Aorta (tissue), 5 donors: ENCODE results near the gene PRSS50. TPM values are rescaled to one million over a fixed set of nuclear protein-coding genes. Genes with fewer than 3 reads are reported as not detected.

Source experiments
- ATAC-seq: fragments of 200-7000 bp; cut with Tn5 transposase; one replicate; pipeline ENCODE4 v1.9.1; 2022; ENCODE audit warnings: moderate library complexity; ENCODE audit not compliant: low FRiP score
- DNase-seq, 2 donors: peaks; one replicate each; pipeline ENCODE4 v3.0.0-alpha.2; 2020
- H3K27ac ChIP-seq, 2 donors: one replicate each; pipeline ENCODE4 v1.5.1; 2013; ENCODE audit warnings: low read length in 2 of 2, mild to moderate bottlenecking in 2 of 2, moderate library complexity in 2 of 2, control low read depth in 1 of 2, inconsistent platforms in 1 of 2, low read depth in 1 of 2
- H3K27me3 ChIP-seq, 2 donors: one replicate each; pipeline ENCODE4 v1.6.1; 2013; ENCODE audit warnings: control low read depth in 1 of 2, low read length in 1 of 2, mild to moderate bottlenecking in 1 of 2, moderate library complexity in 1 of 2; ENCODE audit not compliant: insufficient read depth in 2 of 2, control insufficient read depth in 1 of 2
- H3K36me3 ChIP-seq, 2 donors: one replicate each; pipeline ENCODE4 v1.6.1; 2013; ENCODE audit warnings: control low read depth in 1 of 2, low read length in 1 of 2, mild to moderate bottlenecking in 1 of 2; ENCODE audit not compliant: insufficient read depth in 2 of 2, control insufficient read depth in 1 of 2
- H3K4me1 ChIP-seq, 2 donors: one replicate each; pipeline ENCODE4 v1.6.1; 2013; ENCODE audit warnings: low read length in 2 of 2, control low read depth in 1 of 2, mild to moderate bottlenecking in 1 of 2, moderate library complexity in 1 of 2; ENCODE audit not compliant: insufficient read depth in 2 of 2, control insufficient read depth in 1 of 2
- H3K4me3 ChIP-seq, 2 donors: one replicate each; pipeline ENCODE4 v1.5.1; 2013; ENCODE audit warnings: low read length in 2 of 2, control low read depth in 1 of 2, mild to moderate bottlenecking in 1 of 2
- H3K9me3 ChIP-seq: one replicate; pipeline ENCODE4 v1.6.1; 2013; ENCODE audit warnings: mild to moderate bottlenecking, low read length; ENCODE audit not compliant: control insufficient read depth
- WGBS, 2 donors: extraction: QIAGEN DNeasy Blood & Tissue Kit; methylation state at CpG; one replicate each; pipeline ENCODE4 v1.1.7; 2013; 5-methylcytosine and 5-hydroxymethylcytosine counted together
- intact Hi-C, 2 donors: fragments of 100-400 bp; cut with DNase I; formaldehyde crosslinking; loops; one replicate each; pipeline versions ENCODE4 v1.14.2 to v1.15.0; 2022
- polyA plus RNA-seq, 2 donors: library from polyadenylated mRNA; stranded (reverse); fragments of 200-250 nt; gene quantifications; one replicate each; pipeline ENCODE4 v1.2.3, GENCODE V29; 2013
- total RNA-seq, 2 donors: library from RNA; stranded (reverse); fragmentation: NEBNext Ultra II Directional; extraction: Animal tissue kit (Norgen Biotek cat#: 25700); gene quantifications; one replicate each; pipeline ENCODE4 v1.2.1, GENCODE V29; 2021
- donor health status: healthy with polysubstance abuse.
- donor health status: Bipolar disorder and iron deficiency.
- donor health status: DM: no; HTN: no; CAD: no.
- donor health status: DM: no; HTN: no; CAD: no.
- donor health status: DM: yes; HTN: yes; CAD: no.

The PRSS50 gene
- total and polyA plus RNA-seq, 4 donors, result 0.31 TPM; not detected in 3

- ATAC-seq, result no peak
- intact Hi-C loops, result no loop called here
Observed at GRCh38 chr3:46733026-46733800, 15.5 kb upstream of the PRSS50 start.

GRCh38 chr3:46731795-46732194 lies 14.1 kb upstream of the PRSS50 start:
- intact Hi-C loops, result no loop called here

More at GRCh38 chr3:46733026-46733800, 15.5 kb upstream of the PRSS50 start:
- H3K4me1 ChIP-seq, result no peaks in the 10 kb centered on the region
- H3K27me3 ChIP-seq, result no peaks in the 10 kb centered on the region
- WGBS, 2 donors, result 76% methylated on average over 9 of the region's 9 CpGs
- no peaks in the 10 kb centered on the region for H3K36me3 ChIP-seq
- H3K4me3 ChIP-seq, result no peak overlapping the region
- H3K9me3 ChIP-seq, result no peaks in the 10 kb centered on the region
- H3K27ac ChIP-seq, result no peak overlapping the region
- DNase-seq, result peak in 1 of 2 donors; percentile 25

GRCh38 chr3:46730819-46731218 lies 13.2 kb upstream of the PRSS50 start:
- no peak for DNase-seq
- no peaks in the 10 kb centered on the region for H3K9me3 ChIP-seq
- H3K36me3 ChIP-seq, result no peaks in the 10 kb centered on the region
- no peaks in the 10 kb centered on the region for H3K27me3 ChIP-seq
- no peak overlapping the region for H3K27ac ChIP-seq
- ATAC-seq, result no peak
- intact Hi-C loops, result no loop called here
- H3K4me3 ChIP-seq, result no peak overlapping the region
- 30 to 40% methylated on average over 2 of the region's 2 CpGs for WGBS, 2 donors
- H3K4me1 ChIP-seq, result no peaks in the 10 kb centered on the region

More at GRCh38 chr3:46731795-46732194, 14.1 kb upstream of the PRSS50 start:
- H3K4me3 ChIP-seq, result no peak overlapping the region
- no peaks in the 10 kb centered on the region for H3K27me3 ChIP-seq
- no peaks in the 10 kb centered on the region for H3K4me1 ChIP-seq
- ATAC-seq (no peak), DNase-seq (no peak)
- H3K9me3 ChIP-seq, result no peaks in the 10 kb centered on the region
- H3K36me3 ChIP-seq, result no peaks in the 10 kb centered on the region
- 81 to 84% methylated on average over 3 of the region's 3 CpGs for WGBS, 2 donors
- no peak overlapping the region for H3K27ac ChIP-seq

- intact Hi-C loops, result no loop called here
- Histone ChIP-seq H3K9me3 (no peaks in the 10 kb centered on the region), H3K27me3 (no peaks in the 10 kb centered on the region), H3K4me3 (no peak overlapping the region), H3K27ac (no peak overlapping the region), H3K36me3 (no peaks in the 10 kb centered on the region), H3K4me1 (no peaks in the 10 kb centered on the region)
- ATAC-seq (no peak), DNase-seq (peak in 1 of 2 donors; percentile 28)
- WGBS, 2 donors, result 82 to 85% methylated on average over 4 of the region's 4 CpGs
Observed at GRCh38 chr3:46729038-46729437, 11.4 kb upstream of the PRSS50 start.

- Histone ChIP-seq H3K27me3 (no peaks in the 10 kb centered on the region), H3K27ac (no peak overlapping the region), H3K36me3 (no peaks in the 10 kb centered on the region), H3K4me1 (no peaks in the 10 kb centered on the region), H3K4me3 (no peak overlapping the region), H3K9me3 (no peaks in the 10 kb centered on the region)
- intact Hi-C loops, result no loop called here
- WGBS, 2 donors, result 22 to 24% methylated on average over 6 of the region's 6 CpGs
- ATAC-seq (no peak), DNase-seq (no peak)
Observed at GRCh38 chr3:46725621-46726314, 8.1 kb upstream of the PRSS50 start.

DNA sequence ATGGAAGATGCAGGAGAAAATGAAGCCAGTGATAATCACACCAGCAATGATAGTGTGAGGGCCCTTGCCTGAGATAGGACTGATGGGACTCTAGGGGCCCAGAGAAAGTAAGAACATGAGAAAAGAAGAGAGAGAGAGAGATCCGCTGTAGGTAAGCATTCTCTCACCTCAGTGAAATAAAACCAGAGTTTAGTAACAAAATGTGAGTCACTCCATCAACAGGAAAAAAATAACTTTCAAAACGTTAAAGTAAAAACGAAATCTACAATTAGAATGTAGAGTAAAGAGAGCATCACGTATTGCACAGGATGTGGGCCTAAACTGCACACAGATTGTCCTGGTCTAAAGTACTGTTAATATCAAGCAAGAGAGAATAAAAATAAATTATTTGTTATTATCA lies 6.8 kb upstream of the PRSS50 start:
- DNase-seq (no peak), ATAC-seq (no peak)
- WGBS, 2 donors, result 63 to 76% methylated on average over 4 of the region's 4 CpGs
- Histone ChIP-seq H3K27me3 (no peaks in the 10 kb centered on the region), H3K36me3 (no peaks in the 10 kb centered on the region), H3K9me3 (no peaks in the 10 kb centered on the region), H3K4me3 (no peak overlapping the region), H3K4me1 (no peaks in the 10 kb centered on the region), H3K27ac (no peak overlapping the region)
- intact Hi-C loops, result no loop called here

- Histone ChIP-seq H3K27me3 (no peaks in the 10 kb centered on the region), H3K36me3 (no peaks in the 10 kb centered on the region), H3K4me3 (no peak overlapping the region), H3K4me1 (no peaks in the 10 kb centered on the region), H3K9me3 (no peaks in the 10 kb centered on the region), H3K27ac (no peak overlapping the region)
- no peak for ATAC-seq
- 89 to 90% methylated on average over 5 of the region's 5 CpGs for WGBS, 2 donors
- DNase-seq, result no peak
- intact Hi-C loops, result no loop called here
Observed at GRCh38 chr3:46722443-46722842, 4.8 kb upstream of the PRSS50 start.

DNA sequence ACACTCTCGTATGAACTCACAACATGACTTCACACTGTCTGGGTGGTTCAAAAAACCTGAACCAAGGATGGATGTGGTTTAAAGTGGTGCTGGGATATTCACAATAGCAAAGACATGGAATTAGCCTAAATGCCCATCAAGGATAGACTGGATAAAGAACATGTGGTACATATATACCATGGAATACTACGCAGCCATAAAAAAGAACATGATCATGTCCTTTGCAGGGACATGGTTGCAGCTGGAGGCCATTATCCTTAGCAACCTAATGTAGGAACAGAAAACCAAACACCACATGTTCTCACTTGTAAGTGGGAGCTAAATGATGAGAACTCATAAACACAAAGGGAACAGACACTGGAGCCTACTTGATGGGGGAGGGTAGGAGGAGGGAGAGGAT lies 3.3 kb upstream of the PRSS50 start:
- no peaks in the 10 kb centered on the region for H3K27me3 ChIP-seq
- H3K27ac ChIP-seq, result no peak overlapping the region
- intact Hi-C loops, result no loop called here
- WGBS, 2 donors, result 71 to 100% methylated on average over 2 of the region's 2 CpGs
- no peak overlapping the region for H3K4me3 ChIP-seq
- H3K4me1 ChIP-seq, result no peaks in the 10 kb centered on the region
- H3K9me3 ChIP-seq, result no peaks in the 10 kb centered on the region
- no peaks in the 10 kb centered on the region for H3K36me3 ChIP-seq
- no peak for ATAC-seq
- DNase-seq, result no peak
